GM19372 (cell line): ENCODE measurements around the gene PPIL1.
"Not testable (repeated sequence)": the region's sequence is repeated elsewhere in the genome, so short reads cannot be mapped to it uniquely, and the experiment has no call there.

ENCODE experiments used
- ATAC-seq: cut with Tn5 transposase; IDR thresholded peaks from one replicate; pipeline ENCODE4 v1.9.1; 2021; ENCODE audit warnings: mild to moderate bottlenecking, low read depth, moderate library complexity; ENCODE audit not compliant: unreplicated experiment

The PPIL1 gene

DNA sequence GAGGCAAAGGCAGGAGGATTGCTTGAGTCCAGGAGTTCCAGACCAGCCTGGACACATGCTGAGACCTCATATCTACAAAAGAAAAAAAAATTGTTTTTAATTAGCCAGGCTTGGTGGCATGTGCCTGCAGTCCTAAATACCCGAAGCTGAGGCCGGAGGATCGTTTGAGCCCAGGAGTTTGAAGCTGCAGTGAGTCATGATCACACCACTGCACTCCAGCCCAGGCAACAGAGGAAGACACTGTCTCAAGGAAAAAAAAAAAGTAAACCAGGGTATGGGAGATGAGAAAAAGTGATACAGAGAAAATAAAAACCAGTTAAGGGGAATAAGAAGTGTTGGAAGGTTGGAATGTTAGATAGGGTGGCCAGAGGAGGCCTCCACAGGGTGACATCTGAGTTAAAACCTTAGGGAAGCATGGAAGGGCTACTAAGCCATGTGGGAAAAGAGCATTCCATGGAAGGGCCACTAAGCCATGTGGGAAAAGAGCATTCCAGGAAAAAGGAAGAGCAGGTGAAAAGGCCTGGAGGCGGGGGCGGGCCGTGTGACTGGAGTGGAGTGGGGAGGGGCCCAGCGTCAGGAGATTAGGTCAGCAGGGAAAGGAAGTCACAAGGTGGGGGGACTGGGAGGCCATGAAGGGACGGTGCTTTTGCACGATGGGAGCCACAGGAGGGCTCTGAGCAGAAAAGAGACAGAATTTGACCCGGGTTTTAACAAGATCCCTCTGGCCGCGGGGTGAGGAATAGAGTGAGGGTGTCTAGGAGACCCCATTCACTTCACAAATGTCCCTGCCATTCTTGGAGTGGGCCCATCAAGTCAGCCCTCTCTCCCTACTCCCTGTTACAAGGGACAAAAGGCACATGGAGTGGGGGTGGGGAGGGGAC lies 53.7 kb downstream of the PPIL1 start:
- ATAC-seq = no peak

DNA sequence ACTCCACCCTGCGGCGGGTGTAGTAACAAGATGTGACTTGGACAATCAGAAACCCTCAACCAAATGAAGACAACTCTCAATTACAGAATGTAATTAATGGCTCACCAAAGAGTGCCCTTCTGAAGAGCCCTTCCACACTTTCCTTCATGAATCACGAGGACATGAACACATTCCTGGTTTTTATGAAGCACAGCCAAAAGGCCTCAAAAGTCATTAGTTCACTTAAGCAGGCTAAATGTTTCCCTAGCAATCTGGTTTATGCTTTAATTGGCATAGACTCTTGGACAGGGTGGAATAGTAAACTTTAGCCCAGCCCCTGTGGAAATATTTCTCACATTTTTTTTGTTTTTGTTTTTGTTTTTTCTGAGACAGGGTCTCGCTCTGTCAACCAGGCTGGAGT lies 55.8 kb downstream of the PPIL1 start:
- ATAC-seq = no peak

DNA sequence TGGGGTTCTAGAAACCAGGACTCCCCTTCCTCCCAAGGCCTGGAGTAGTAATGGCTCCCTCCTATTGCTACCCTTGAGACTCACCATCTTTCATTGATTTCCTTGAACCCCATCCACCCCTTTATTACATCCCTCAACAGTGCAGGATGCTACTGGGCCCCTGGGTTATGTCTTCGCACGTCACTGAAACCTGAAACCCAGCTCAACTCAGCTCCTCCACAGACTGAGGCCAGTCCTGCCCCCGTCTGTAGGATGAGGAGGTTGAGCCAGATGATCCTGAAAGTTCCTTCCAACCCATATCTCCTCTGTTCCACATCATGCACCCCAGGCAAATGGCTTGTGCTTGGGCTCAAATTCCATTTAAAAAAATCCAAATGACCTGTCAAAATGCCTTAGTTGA lies 56.8 kb downstream of the PPIL1 start:
- ATAC-seq = no peak

DNA sequence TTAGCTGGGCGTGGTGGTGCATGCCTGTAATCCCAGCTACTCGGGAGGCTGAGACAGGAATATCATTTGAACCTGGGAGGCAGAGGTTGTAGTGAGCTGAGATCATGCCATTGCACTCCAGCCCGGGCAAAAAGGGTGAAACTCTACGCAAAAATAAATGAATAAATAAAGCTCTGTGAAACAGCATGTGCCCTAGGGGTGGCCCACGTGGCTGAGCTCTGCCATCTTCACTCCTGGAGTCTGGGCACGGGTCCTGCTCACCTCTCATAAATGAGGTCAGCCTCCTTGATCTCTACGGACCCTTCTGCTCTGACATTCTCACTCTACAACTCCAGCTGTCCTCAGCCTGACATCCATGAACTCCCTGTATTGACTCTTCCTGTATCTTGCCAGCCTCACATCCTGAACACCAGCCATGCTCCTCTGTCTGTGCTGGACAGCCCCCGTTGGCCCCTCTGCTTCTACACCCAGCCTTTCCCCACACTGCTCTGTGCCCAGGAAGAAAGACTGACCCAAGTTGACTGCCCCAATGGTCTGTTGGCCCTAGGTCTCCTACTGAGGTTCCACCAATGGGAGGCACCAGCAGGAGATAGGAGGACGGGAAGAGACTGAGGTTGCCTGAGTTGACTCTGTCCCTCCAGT lies 57.3 kb downstream of the PPIL1 start:
- ATAC-seq = no peak

DNA sequence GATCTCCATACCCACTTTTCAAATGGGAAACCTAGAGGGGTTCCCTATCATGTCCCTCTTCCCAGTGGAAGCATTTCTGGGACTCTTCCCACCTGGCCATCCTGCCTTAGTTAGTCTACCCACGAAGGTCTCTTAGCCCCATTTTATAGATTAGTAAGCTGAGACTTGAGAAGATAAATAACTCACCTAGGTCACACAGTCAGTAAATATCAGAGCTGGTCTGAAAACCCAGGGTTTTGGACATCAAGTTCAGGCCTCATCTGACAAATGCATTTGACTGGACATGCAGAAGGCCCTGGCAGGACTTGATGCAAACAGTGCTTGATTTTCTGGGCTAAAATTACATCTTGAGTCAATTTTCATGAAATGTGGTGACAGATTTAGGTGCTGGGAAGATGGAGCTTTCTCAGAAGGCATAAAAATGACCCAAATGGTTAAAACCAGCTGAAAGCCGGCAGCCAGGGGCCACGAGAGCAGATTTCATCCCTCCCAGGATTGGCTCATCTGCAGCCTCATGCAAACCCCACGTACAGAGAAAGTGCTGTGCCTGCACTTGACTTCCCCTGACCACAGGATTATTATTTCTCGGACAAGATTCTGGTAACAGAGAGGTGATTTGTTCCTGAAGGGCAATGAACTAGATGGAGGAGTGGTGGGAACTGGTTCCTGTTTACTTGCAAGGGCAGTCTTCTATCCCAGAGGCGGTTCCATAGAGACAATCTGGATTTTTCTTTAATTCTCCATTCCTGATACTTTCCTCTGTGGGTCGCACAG lies 58.5 kb downstream of the PPIL1 start:
- no peak for ATAC-seq

DNA sequence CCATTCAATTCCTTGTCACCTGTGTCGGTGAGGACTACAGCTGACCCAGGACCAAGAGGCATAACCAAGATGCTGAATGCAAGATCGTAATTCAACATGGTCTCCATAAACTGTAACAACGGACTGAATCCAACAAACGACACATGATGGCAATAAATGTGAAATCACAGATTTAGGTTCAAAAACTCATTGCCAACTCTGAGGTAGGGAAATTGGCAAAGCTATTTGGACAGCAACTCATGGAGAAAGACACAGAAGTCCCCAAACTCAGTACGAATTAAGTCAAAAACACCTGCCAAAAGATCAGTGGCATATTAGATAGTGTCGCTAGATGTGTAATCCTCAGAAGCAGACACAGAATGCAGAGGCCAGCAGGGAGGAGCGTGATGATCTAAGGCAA lies 60.4 kb downstream of the PPIL1 start:
- no peak for ATAC-seq

DNA sequence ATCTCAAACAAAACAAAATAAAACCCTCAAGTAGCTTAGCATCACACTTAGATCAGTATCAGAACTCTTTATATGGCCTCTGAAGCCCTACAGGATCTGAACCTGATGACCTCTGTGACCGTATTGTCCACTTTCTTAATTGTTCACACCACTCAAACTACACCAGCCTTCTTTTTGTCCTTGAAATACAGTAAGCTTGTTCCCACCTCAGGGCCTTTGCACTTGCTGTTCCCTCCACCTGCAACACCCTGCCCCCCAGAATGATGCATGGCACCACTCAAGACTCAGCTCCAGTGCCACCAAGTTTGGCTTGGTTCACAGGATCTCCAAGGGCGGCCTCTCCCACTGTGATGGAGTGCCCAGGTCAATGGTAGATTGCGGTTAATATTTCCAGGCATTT lies 61.1 kb downstream of the PPIL1 start:
- no peak for ATAC-seq

DNA sequence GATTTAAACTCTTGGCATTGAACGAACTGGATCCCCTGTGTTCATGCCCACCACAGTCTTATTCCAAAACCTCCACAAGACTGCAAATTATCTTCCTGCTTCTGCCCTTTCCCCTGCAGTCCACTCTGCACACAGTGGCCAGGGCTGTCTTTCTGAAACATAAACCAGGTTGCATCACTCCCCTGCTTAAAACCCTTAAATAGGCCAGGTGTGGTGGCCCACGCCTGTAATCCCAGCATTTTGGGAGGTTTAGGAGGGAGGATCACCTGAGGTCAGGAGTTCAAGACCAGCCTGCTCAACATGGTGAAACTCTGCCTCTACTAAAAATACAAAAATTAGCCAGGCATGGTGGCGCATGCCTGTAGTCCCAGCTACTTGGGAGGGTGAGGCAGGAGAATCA lies 61.6 kb downstream of the PPIL1 start:
- ATAC-seq = not testable (repeated sequence)

DNA sequence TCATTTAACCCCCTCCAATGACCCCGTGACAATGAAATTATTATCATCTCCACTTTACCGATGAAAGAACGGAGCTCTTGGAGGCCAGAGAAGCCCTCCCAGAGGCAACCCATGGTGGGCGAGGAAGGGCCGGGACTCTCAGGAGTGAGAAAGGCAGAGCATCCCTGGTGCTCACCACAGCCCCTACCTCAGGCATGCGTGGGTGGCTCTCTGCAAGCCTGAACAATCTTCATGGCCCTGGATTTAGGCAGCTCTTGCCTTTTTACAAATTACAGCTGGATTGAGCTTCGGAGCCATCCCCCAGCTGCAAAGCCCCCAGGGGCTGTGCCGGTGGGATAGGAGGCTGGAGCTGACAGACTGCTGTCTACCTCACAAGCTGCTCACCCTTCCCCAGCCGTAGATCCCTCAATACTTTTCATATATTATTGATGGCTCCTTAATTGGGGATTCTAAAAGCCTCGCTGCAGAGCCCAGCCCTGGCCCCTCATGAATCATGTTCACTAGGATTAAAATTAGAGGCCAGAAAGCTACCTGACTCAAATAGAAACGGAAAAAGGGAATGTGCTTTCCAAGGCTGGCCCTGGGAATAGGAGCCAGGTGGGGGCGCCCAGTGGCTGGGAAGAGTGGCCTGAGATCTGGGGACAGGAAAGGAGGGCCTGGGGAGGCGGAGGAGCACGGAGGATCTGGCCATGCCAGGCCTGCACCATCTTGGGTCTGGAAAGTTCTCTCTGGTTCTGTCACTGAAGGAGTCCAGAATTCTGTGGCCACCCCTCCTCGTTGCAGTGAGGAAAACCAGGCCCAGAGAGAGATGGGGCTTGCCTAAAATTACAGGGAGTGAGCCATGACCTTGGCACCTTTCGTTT lies 64.4 kb downstream of the PPIL1 start:
- no peak for ATAC-seq

DNA sequence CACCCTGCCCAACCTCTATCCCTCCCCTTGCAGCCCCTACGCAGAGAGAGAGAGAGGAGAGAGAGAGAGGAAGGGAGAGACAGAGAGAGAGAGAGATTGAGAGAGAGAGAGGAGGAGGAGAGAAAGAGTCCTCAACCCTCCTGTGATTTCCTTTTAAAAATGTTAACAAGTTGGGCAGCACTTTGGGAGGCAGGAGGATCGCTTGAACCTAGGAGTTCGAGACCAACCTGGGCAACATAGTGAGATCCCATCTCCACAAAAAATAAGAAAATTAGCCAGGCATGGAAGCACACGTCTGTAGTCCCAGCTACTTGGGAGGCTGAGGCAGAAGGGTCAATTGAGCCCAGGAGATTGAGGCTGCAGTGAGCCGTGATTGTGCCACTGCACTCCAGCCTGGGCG lies 65.4 kb downstream of the PPIL1 start:
- ATAC-seq = no peak

DNA sequence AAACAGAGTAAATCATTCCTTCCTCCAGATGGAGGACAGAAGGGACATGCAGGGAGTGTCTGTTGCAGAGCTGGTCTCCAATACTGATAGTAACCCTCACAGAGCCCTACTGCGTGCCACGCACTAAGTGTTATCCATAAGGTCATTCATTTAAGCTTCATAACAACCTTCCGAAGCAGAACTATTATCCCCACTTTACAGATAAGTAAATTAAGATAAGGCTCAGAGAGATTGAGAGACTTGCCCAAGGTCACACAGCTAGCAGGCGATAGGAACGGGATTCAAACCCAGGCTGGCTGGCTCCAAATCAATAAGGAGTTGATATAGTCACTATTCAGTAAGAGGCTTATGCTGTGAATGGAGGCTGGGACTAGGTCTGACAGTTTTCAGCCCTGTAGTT lies 66.0 kb downstream of the PPIL1 start:
- ATAC-seq = no peak

DNA sequence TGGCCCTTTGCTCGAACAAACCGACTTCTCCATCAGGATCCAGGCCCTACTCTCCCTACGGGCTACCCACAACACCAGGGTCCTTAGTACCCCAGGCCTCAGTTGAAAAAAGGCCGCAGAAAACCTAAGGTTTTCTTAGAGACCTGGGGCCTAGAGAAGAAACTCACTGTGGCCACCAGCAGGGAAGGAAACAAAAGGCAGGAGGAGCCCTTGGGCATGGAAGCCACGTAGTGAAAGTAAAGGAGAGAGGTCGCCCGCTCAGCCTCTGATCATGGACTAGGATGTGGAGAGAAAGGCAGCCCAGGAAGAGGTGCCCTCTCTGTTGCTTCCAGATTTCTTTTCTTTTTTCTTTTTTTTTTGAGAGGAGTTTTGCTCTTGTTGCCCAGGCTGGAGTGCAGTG lies 66.9 kb downstream of the PPIL1 start:
- no peak for ATAC-seq

DNA sequence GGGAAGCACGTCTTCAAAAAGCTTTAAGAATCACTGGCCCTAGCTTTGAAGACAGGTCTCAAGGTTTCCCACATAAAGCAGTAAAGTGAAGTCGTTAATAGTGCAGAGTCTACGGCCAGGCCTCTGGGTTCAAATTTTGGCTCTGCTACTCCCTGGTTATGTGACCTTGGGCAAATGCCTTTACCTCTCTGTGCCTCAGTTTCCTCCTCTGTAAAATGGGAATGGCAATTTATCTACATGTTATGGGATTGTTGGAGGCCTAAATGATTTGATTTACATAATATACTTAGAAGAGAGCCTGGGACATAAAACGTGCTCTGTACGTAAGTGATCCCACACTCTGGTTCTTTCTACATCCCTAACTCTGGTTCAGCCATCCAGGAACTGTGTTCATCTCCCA lies 67.5 kb downstream of the PPIL1 start:
- ATAC-seq = no peak

DNA sequence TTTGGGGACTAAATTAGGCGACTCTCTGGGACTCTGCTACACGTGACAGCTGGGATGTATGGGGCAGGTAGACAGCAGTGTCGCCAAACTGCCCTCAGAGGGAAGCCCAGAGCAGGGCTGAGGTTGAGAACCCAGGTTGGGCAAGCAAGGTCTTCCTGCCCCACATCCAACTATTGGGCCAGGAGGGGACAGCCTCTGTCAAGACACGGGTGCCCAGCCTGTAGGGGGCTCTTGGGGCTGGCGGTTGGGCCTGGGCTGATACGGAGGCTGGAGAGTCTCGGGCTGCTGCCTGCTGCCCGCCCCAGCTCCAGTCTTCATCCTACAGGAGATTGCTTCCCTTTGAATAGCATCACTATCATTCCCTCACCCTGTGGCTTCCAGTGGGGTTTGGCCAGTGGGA lies 68.7 kb downstream of the PPIL1 start:
- ATAC-seq = no peak

DNA sequence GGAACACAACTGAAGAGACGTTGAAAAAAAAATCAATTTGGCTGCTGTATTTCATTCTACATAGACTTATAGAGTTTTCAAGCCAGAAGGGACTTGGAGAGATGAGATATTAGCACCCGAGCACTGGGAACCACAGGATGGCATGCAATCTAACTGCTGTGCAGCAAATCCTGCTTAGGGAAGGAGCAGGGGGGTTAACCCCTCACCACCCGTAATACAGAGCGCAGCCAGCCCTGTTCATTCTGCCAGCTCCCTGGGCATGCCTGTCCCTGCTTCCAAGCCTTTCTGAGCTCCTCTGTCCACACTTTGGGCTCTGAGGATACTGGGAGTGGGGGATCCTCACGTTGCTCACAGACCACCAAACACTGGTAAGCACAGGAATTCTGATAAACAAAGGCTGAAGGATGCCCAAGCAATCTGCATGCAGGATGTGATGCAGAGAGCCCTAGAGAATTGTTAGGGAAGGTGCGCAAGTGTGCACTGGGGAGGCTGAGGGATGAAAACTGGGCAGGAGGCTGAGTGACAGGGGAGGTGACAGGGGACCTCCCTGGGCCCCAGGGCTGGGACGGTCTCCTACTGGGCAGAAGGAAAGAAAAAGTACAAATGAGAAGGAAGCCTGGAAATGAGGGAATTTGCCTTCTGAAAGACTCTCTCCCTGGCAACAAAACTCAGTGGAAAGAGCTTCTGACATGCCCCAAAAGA lies 69.4 kb downstream of the PPIL1 start:
- no peak for ATAC-seq
